HG03342 (cell line): Measurements from ENCODE around the gene KCTD21.
"Not testable (repeated sequence)": the region's sequence is repeated elsewhere in the genome, so short reads cannot be mapped to it uniquely, and the experiment has no call there.

Source experiments
- ATAC-seq: cut with Tn5 transposase; IDR thresholded peaks from one replicate; pipeline ENCODE4 v1.9.1; 2021; ENCODE audit warnings: mild to moderate bottlenecking, moderate library complexity; ENCODE audit not compliant: unreplicated experiment

The KCTD21 gene

DNA sequence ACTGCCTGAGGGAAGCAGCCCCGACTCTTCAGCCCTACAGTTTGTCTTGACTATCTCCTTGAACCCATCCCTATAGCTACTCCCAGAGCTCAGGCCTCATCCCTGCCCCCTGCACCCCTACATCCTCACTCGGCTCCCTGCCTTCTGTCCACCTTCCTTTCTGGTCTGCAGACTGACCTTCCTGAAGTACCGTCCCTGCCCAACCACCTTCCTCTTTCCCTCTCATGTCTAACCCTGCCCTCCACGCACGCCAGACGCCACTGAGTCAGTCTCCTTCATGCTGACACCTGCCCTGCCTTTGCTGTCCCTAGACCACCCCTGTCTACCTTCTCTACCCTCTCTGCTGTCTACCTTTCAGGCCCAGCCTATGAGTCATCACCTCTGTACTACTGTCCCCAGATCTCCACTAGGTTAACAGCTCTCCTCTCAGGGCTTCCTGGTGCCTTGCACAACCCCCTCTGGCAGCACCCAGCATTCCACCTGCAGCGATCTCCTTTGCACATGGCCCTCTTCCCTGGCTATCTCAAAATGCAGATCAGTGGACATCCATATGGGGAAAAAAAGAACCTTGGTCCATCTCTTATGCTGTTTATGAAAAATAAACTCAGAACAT is 8.9 kb downstream of the KCTD21 start:
- ATAC-seq: no peak

- no peak for ATAC-seq
These were observed 11.2 kb downstream of the KCTD21 start for GRCh38 chr11:78177216-78177615.

GRCh38 chr11:78176605-78177141 is 11.8 kb downstream of the KCTD21 start:
- ATAC-seq: no peak

DNA sequence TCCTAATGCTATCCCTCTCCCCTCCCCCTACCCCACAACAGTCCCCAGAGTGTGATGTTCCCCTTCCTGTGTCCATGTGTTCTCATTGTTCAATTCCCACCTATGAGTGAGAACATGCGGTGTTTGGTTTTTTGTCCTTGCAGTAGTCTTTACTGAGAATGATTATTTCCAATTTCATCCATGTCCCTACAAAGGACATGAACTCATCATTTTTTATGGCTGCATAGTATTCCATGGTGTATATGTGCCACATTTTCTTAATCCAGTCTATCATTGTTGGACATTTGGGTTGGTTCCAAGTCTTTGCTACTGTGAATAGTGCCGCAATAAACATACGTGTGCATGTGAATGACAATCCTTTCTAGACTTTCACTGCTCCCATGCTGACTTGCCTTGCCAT is 12.6 kb downstream of the KCTD21 start:
- not testable (repeated sequence) for ATAC-seq

DNA sequence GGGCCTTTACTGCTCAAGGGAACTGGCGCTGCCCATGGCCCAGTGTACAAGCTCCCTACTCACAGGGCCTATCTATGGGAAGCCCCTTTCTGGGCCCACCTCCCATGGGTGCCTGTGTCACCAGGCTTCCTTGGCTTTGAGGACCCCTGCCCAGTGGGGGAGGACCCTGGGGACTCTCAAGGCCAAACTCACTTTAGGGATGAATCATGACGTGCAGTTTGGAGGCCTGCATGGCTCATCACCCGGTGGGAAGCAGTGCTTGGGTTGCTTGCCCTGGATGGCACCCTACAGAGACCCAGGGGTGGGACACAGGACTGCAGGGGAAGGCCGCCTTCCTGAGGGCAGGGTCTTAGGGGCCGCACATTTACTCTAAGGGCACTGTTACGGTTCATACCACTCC is 16.5 kb downstream of the KCTD21 start:
- no peak for ATAC-seq

DNA sequence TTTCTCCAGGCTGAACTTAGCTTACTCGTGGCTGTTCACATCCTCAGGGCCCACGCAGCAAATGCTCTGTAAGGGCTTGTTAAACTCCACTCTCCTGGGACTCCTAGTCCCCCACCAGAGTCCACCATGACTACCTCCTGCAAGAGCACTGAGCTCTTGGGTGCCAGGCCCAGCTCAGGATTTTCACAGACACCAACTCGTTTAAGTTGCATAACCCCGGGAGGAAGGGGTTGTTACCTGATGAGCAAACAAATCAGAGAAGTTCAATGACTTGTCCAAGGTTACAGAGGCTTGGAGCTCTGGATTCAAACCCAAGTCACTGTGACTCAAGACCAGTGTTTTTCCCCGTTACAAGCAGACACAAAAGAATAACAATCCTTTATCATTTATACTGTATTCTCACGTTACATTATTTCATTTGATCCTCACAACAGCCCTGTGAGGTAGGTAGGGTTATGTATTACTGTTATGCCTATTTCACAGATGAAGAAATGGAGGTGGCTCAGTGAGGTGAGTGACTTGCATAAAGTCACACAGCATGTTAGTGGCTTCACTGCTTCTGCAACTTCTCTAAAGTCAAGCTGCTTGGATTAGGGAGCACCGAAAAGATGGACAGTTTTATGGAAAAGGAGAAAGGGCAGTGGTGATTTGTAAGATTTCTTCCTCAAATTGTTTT is 17.4 kb downstream of the KCTD21 start:
- ATAC-seq: no peak

DNA sequence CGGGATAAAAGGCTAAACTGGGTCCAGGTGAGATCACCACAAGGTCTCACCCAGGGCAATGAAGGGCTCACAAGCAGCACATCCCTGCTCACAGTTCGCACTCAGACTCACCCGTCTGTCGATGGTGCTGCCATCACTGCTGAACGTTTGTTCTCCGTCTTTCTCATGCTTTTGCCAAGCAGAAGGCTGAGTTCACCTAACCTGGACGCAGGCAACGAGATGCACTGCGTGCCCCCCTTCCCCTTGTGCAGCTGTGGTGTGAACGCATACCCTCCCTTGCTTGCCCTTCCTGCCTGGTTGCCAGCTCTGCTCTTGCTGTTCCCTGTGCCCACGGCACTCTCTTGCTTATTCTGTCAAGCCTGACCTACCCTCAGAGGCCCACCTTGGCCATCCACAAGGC is 18.0 kb downstream of the KCTD21 start:
- ATAC-seq: no peak

- no peak for ATAC-seq
These were observed 19.6 kb downstream of the KCTD21 start for GRCh38 chr11:78168539-78169477.

DNA sequence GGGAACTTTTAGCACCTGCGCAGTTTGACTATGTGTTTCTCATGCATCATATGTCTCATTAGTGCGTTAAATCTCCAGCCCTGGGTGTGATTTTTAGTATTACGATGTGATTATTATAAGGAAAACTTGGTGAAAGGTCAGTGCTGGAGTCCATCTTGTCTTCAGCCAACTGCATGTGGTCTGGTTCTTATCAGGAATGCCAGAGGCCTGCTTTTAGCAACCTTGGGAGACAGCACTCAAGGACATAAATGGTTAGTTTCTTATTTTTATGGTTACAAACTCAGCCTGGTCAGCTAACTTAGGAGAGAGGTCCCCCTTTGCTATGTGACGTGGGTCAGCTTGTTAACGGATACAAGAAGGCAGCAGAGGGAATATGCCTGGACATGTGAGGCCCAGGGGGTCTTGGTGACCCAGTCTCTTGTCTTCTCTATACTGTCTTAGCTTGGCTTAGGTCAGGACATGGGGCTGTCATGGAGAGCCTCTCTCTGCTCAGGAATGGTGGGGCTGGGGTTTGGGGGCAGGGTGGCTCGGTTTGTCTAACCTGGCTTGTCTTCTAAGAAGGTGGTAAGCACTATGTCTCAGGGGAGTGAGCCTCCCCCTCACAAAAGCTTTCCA is 21.5 kb downstream of the KCTD21 start:
- no peak for ATAC-seq

DNA sequence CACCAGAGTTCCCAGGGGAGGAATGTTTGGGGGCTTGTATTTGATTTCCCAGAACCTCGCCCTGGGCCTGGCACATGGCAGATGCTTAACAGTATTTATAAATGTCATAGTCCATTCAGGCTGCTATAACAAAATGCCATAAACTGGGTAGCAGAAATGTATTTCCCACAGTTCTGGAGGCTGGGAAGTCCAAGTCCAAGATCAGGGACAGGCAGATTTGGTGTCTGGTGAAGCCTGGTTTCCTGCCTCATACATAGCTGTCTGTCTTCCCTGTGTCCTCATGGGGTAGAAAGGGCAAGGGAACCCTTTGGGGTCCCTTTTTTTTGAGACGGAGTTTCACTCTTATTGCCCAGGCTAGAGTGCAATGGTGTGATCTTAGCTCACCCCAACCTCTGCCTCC is 24.0 kb downstream of the KCTD21 start:
- no peak for ATAC-seq

GRCh38 chr11:78163828-78164227 is 24.6 kb downstream of the KCTD21 start:
- ATAC-seq: no peak

- ATAC-seq: no peak
These were observed 26.5 kb downstream of the KCTD21 start for GRCh38 chr11:78161962-78162371.

- ATAC-seq: no peak
These were observed 27.1 kb downstream of the KCTD21 start for GRCh38 chr11:78161346-78161745.

- ATAC-seq: no peak
These were observed 27.9 kb downstream of the KCTD21 start for GRCh38 chr11:78160557-78160956.

- ATAC-seq: no peak
These were observed 29.3 kb downstream of the KCTD21 start for GRCh38 chr11:78158987-78159652.

GRCh38 chr11:78156127-78156844 is 32.1 kb downstream of the KCTD21 start:
- no peak for ATAC-seq

DNA sequence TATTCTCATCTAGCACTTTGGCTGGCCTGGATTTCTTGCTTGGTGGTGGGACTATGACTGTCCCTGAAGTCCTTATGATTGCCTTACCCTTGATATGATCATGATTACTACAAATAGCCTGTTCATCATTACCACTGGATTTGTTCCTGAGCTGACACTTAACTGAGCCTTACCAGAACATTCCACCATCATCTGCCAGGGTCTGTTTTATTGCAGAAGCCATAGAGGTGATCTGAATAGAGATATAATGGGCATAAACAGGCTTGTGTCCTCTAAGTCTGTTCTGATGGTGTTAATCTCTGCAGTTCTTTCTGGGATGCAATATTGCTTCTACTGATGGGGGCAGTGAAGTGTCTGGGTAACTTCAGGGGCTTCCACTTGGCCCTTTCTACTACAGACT is 36.6 kb downstream of the KCTD21 start:
- ATAC-seq: no peak

DNA sequence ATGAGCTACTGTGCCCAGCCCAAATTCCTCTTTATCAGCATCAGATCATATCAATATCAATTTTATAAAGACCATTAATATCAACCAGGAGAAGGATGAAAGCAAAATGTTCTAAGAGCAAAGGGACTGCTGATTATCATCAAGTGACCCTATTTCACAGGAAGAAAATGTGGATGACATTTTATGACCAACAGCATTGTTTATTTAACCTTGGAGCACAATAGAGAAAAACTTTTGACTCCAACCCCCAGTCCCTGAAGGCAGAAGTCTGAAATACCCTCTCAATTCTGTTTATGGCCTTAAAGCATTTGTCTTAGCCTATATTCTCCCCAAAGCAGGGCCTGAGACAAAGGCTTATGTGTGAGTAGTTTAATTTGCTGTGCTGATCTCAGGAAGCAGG is 37.7 kb downstream of the KCTD21 start:
- ATAC-seq: no peak

DNA sequence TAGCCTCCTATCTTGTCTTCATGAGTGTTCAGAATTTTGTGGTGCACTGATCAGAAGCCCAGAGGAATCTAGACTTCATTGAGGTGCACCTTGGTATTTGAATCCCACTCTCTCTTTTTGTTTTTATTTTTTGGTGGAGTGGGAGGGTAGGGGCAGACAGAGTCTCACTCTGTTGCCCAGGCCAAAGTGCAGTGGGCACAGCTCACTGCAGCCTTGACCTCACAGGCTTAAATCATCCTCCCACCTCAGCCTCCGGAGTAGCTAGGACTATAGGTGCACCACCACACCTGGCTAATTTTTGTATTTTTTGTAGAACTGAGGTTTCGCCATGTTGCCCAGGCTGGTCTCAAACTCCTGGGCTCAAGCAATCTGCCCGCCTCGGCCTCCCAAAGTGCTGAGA is 38.1 kb downstream of the KCTD21 start:
- no peak for ATAC-seq

GRCh38 chr11:78149646-78150045 is 38.8 kb downstream of the KCTD21 start:
- no peak for ATAC-seq
